PC-9 (cell line): ENCODE results near the gene KNCN. TPM values are rescaled to one million over a fixed set of nuclear protein-coding genes. Genes with fewer than 3 reads are reported as not detected.

Source experiments
- BruUV-seq: library from RNA; stranded (reverse); fragments of 400-500 nt; replicated peaks from 2 replicates; lab custom pipeline; 2021; lab: Mats Ljungman, UMichigan
- CTCF ChIA-PET: fragments of 300-600 bp; sonication (Branson Sonifier 250); formaldehyde crosslinking; loops from one replicate; lab custom pipeline; 2022; ENCODE audit warnings: antibody characterized with exemption; lab: Charles Lee
- POLR2A ChIA-PET: fragments of 300-600 bp; sonication (Branson Sonifier 250); formaldehyde crosslinking; loops from one replicate; lab custom pipeline; 2022; ENCODE audit warnings: antibody characterized with exemption; ENCODE audit not compliant: unreplicated experiment; lab: Charles Lee
- DNase-seq, 2 experiments: peaks; one replicate each; pipeline versions ENCODE4 v3.0.0 to v3.0.0-alpha.2; 2015 to 2022; ENCODE audit warnings: mixed read lengths in 1 of 2
- H2AFZ ChIP-seq: fragments of 200-600 bp; sonication (generic); 2 replicates; pipeline ENCODE4 v1.8.1; 2017; ENCODE audit warnings: antibody characterized with exemption
- H3F3A ChIP-seq: fragments of 200-600 bp; sonication (generic); 2 replicates; pipeline ENCODE4 v1.8.1; 2017; ENCODE audit warnings: antibody characterized with exemption, mild to moderate bottlenecking, low read depth; ENCODE audit not compliant: insufficient read depth
- H3K27ac ChIP-seq: fragments of 200-600 bp; sonication (generic); 2 replicates; pipeline ENCODE4 v1.6.1; 2016; ENCODE audit warnings: mixed run types
- H3K27me3 ChIP-seq: fragments of 200-600 bp; sonication (generic); 2 replicates; pipeline ENCODE4 v1.6.1; 2016; ENCODE audit warnings: low read depth, mixed run types; ENCODE audit not compliant: insufficient read depth
- H3K36me3 ChIP-seq: fragments of 200-600 bp; sonication (generic); 2 replicates; pipeline ENCODE4 v1.6.1; 2016; ENCODE audit warnings: low read depth, mixed run types
- H3K4me1 ChIP-seq: fragments of 200-600 bp; sonication (generic); replicated peaks from 2 replicates; pipeline ENCODE4 v1.6.1; 2016; ENCODE audit warnings: mixed run types; ENCODE audit not compliant: insufficient read depth
- H3K4me2 ChIP-seq: fragments of 200-600 bp; sonication (generic); 2 replicates; pipeline ENCODE4 v1.6.1; 2017; ENCODE audit warnings: mixed run types
- H3K4me3 ChIP-seq: fragments of 200-600 bp; sonication (generic); 2 replicates; pipeline ENCODE4 v1.6.1; 2016; ENCODE audit warnings: mixed run types
- H3K79me2 ChIP-seq: fragments of 200-600 bp; sonication (generic); 2 replicates; pipeline ENCODE4 v1.6.1; 2017; ENCODE audit warnings: low read depth, mixed run types
- H3K9me2 ChIP-seq: fragments of 200-600 bp; sonication (generic); 2 replicates; pipeline ENCODE4 v1.8.1; 2017; ENCODE audit warnings: mild to moderate bottlenecking; ENCODE audit not compliant: insufficient read depth
- H3K9me3 ChIP-seq: fragments of 200-600 bp; sonication (generic); 2 replicates; pipeline ENCODE4 v1.8.1; 2016; ENCODE audit warnings: low read depth; ENCODE audit not compliant: insufficient read depth
- H4K20me1 ChIP-seq: fragments of 200-600 bp; sonication (generic); 2 replicates; pipeline ENCODE4 v1.8.1; 2017; ENCODE audit not compliant: insufficient read depth
- CTCF ChIP-seq: fragments of 200-600 bp; sonication (generic); conservative IDR thresholded peaks from 2 replicates; pipeline ENCODE4 v1.6.1; 2017; ENCODE audit warnings: mixed run types, antibody characterized with exemption, mild to moderate bottlenecking, moderate library complexity
- EZH2 ChIP-seq: fragments of 200-600 bp; sonication (generic); IDR thresholded peaks from 2 replicates; pipeline ENCODE4 v1.8.0; 2017; ENCODE audit warnings: antibody characterized with exemption, low read depth
- intact Hi-C: fragments of 100-400 bp; cut with micrococcal nuclease; formaldehyde crosslinking; loops from one replicate; pipeline ENCODE4 v1.10.0; 2022; ENCODE audit not compliant: unreplicated experiment
- total RNA-seq: library from RNA; stranded (reverse); gene quantifications from 2 replicates; pipeline ENCODE4 v1.2.3, GENCODE V29; 2021

KNCN gene
- total RNA-seq, 1 experiment from 2014 or later: not detected

GRCh38 chr1:46544561-46545240 is 6.7 kb downstream of the KNCN start:
- Histone ChIP-seq H3K27ac (no peak overlapping the region), H3K4me3 (no peak overlapping the region), H3K4me2 (no peak overlapping the region), H2AFZ (no peak overlapping the region), H4K20me1 (no peaks in the 10 kb centered on the region; the same call in 1 of the 2 replicates), H3K4me1 (no peaks in the 10 kb centered on the region), H3K27me3 (peaks cover 9% of the 10 kb centered on the region), H3K36me3 (no peaks in the 10 kb centered on the region), H3K79me2 (no peaks in the 10 kb centered on the region), H3K9me2 (no peaks in the 10 kb centered on the region), H3K9me3 (no peaks in the 10 kb centered on the region), H3F3A (no peaks in the 10 kb centered on the region)
- intact Hi-C loops: loop anchor here (5.0 kb wide), 1 partner anchor 102 kb away; no protein-coding TSS in a partner anchor
- no TSS peak for BruUV-seq
- CTCF ChIA-PET: interaction anchor here (0.6 kb wide), 1 partner anchor 203 kb away, joined by 12 read pairs; no protein-coding TSS in a partner anchor
- POLR2A ChIA-PET: no interaction called here
- DNase-seq: peak in 1 of 2 experiments; percentile 20
- TF ChIP-seq EZH2 (no peak), CTCF (no peak)

GRCh38 chr1:46543761-46544560 is 7.5 kb downstream of the KNCN start:
- no peak for TF ChIP-seq EZH2
- no peak for TF ChIP-seq CTCF
- Histone ChIP-seq H3K4me3 (no peak overlapping the region), H3K27me3 (peaks cover 9% of the 10 kb centered on the region), H3K9me2 (no peaks in the 10 kb centered on the region), H3K9me3 (no peaks in the 10 kb centered on the region), H3K27ac (no peak overlapping the region), H2AFZ (no peak overlapping the region), H3K36me3 (no peaks in the 10 kb centered on the region), H3K4me1 (no peaks in the 10 kb centered on the region), H3K79me2 (no peaks in the 10 kb centered on the region), H3K4me2 (no peak overlapping the region), H4K20me1 (no peaks in the 10 kb centered on the region; the same call in 1 of the 2 replicates), H3F3A (no peaks in the 10 kb centered on the region)
- BruUV-seq: no TSS peak
- ChIA-PET CTCF (interaction anchor here (0.6 kb wide), 1 partner anchor 204 kb away, joined by 12 read pairs; no protein-coding TSS in a partner anchor), POLR2A (no interaction called here)
- intact Hi-C loops: no loop called here
- no peak for DNase-seq

- Histone ChIP-seq H3K27ac (no peak overlapping the region), H3K4me3 (no peak overlapping the region), H3F3A (no peaks in the 10 kb centered on the region), H3K4me2 (no peak overlapping the region), H3K4me1 (no peaks in the 10 kb centered on the region), H3K9me2 (no peaks in the 10 kb centered on the region), H3K9me3 (no peaks in the 10 kb centered on the region), H4K20me1 (no peaks in the 10 kb centered on the region; the same call in 1 of the 2 replicates), H3K27me3 (peaks cover 9% of the 10 kb centered on the region), H3K36me3 (no peaks in the 10 kb centered on the region), H2AFZ (no peak overlapping the region), H3K79me2 (no peaks in the 10 kb centered on the region)
- BruUV-seq: no TSS peak
- intact Hi-C loops: no loop called here
- CTCF ChIA-PET: no interaction called here
- no peak for TF ChIP-seq CTCF
- no peak for TF ChIP-seq EZH2
- POLR2A ChIA-PET: no interaction called here
- peak in 1 of 2 experiments; percentile 19 for DNase-seq
Measured at GRCh38 chr1:46543382-46543760, 8.1 kb downstream of the KNCN start.
